H1 (cell line): ENCODE results near the gene JMJD1C. TPM values are rescaled to one million over a fixed set of nuclear protein-coding genes. Genes with fewer than 3 reads are reported as not detected.

Experiments used
- CTCF ChIA-PET: fragments of 300-600 bp; sonication (Branson Sonifier 250); formaldehyde crosslinking; loops from one replicate; lab custom pipeline; 2021; ENCODE audit not compliant: partially characterized antibody; lab: Charles Lee
- POLR2A ChIA-PET: fragments of 300-600 bp; sonication (Branson Sonifier 250); formaldehyde crosslinking; loops from one replicate; lab custom pipeline; 2021; ENCODE audit warnings: inconsistent platforms; ENCODE audit not compliant: partially characterized antibody; lab: Charles Lee
- DNase-seq, 2 experiments: peaks; one replicate each; pipeline versions ENCODE4 v3.0.0 to v3.0.0-alpha.2; 2010 to 2022; ENCODE audit warnings: low spot score in 2 of 2, low read depth in 1 of 2, mixed read lengths in 1 of 2
- FAIRE-seq: peaks from 2 replicates; lab custom pipeline; 2011; peaks lifted over from hg19 to GRCh38; lab: Jason Lieb, UNC
- H2AFZ ChIP-seq: 2 replicates; pipeline ENCODE4 v1.8.1; 2012; ENCODE audit warnings: low read length, inconsistent platforms
- H2AK5ac ChIP-seq: 2 replicates; pipeline ENCODE4 v1.6.1; 2013; ENCODE audit warnings: low read depth, low read length
- H2BK120ac ChIP-seq: replicated peaks from 2 replicates; pipeline ENCODE3; 2013; ENCODE audit warnings: low read depth, low read length, inconsistent platforms
- H2BK12ac ChIP-seq: 2 replicates; pipeline ENCODE4 v1.6.1; 2013; ENCODE audit warnings: low read depth, low read length
- H2BK15ac ChIP-seq: 2 replicates; pipeline ENCODE4 v1.6.1; 2013; ENCODE audit warnings: low read length
- H2BK20ac ChIP-seq: 2 replicates; pipeline ENCODE4 v1.6.1; 2013; ENCODE audit warnings: low read length
- H2BK5ac ChIP-seq: 2 replicates; pipeline ENCODE4 v1.6.1; 2013; ENCODE audit warnings: low read depth, low read length
- H3K14ac ChIP-seq: 2 replicates; pipeline ENCODE4 v1.6.1; 2013; ENCODE audit warnings: inconsistent platforms; ENCODE audit not compliant: insufficient read length
- H3K18ac ChIP-seq: 2 replicates; pipeline ENCODE4 v1.6.1; 2013; ENCODE audit warnings: low read length; ENCODE audit errors: extremely low read depth
- H3K23ac ChIP-seq: 2 replicates; pipeline ENCODE4 v1.6.1; 2013; ENCODE audit warnings: inconsistent platforms; ENCODE audit not compliant: insufficient read length
- H3K23me2 ChIP-seq: 2 replicates; pipeline ENCODE4 v1.6.1; 2013; ENCODE audit warnings: low read depth, low read length
- H3K27ac ChIP-seq: 2 replicates; pipeline ENCODE4 v1.6.1; 2011; ENCODE audit warnings: low read depth, low read length, inconsistent platforms
- H3K27me3 ChIP-seq, 4 experiments: replicated peaks in 1 of 4; 1 replicate in 1 of 4; 2 replicates in 3 of 4; pipeline versions ENCODE4 v1.6.1 to v1.8.1; 2011 to 2013; ENCODE audit warnings: low read length in 3 of 4, mild to moderate bottlenecking in 3 of 4, inconsistent platforms in 2 of 4, mixed read lengths in 2 of 4, moderate library complexity in 1 of 4; ENCODE audit not compliant: control insufficient read depth in 3 of 4, insufficient read depth in 3 of 4; ENCODE audit errors: extremely low read depth in 1 of 4
- H3K36me3 ChIP-seq, 4 experiments: 2 replicates each; pipeline versions ENCODE4 v1.6.1 to v1.8.1; 2011 to 2013; ENCODE audit warnings: mild to moderate bottlenecking in 4 of 4, low read length in 3 of 4, moderate library complexity in 2 of 4, control low read depth in 1 of 4, inconsistent platforms in 1 of 4; ENCODE audit not compliant: insufficient read depth in 4 of 4, control insufficient read depth in 2 of 4
- H3K4ac ChIP-seq: replicated peaks from 2 replicates; pipeline ENCODE3; 2013; ENCODE audit warnings: low read length, low read depth, mixed read lengths, inconsistent platforms; ENCODE audit not compliant: insufficient read length
- H3K4me1 ChIP-seq, 4 experiments: replicated peaks in 1 of 4; 1 replicate in 1 of 4; 2 replicates in 3 of 4; pipeline versions ENCODE4 v1.6.1 to v1.8.1; 2011 to 2013; ENCODE audit warnings: low read length in 3 of 4, inconsistent platforms in 2 of 4, mixed read lengths in 1 of 4; ENCODE audit not compliant: insufficient read depth in 4 of 4, control insufficient read depth in 3 of 4
- H3K4me2 ChIP-seq, 2 experiments: 2 replicates each; pipeline versions ENCODE4 v1.6.1 to v1.8.1; 2011 to 2013; ENCODE audit warnings: low read depth in 2 of 2, low read length in 2 of 2, control low read depth in 1 of 2, inconsistent platforms in 1 of 2, mild to moderate bottlenecking in 1 of 2; ENCODE audit not compliant: insufficient read depth in 1 of 2
- H3K4me3 ChIP-seq, 4 experiments: fragments of 200-600, 300-600 bp in 1 of 4; sonication (generic), shearing (Covaris generic), sonication (Bioruptor Twin) in 1 of 4; 2 replicates each; pipeline versions ENCODE4 v1.5.1 to v1.8.1; 2011 to 2016; ENCODE audit warnings: low read length in 4 of 4, low read depth in 3 of 4, control low read depth in 2 of 4, inconsistent platforms in 2 of 4, mild to moderate bottlenecking in 2 of 4, mixed read lengths in 1 of 4, moderate library complexity in 1 of 4; ENCODE audit not compliant: insufficient read depth in 2 of 4; ENCODE audit errors: extremely low read depth in 1 of 4
- H3K56ac ChIP-seq: replicated peaks from 2 replicates; pipeline ENCODE3; 2013; ENCODE audit warnings: low read depth, mild to moderate bottlenecking, mixed read lengths, low read length, inconsistent platforms; ENCODE audit not compliant: insufficient read length
- H3K79me1 ChIP-seq: 2 replicates; pipeline ENCODE4 v1.6.1; 2013; ENCODE audit warnings: low read depth, low read length, control low read depth
- H3K79me2 ChIP-seq, 2 experiments: 2 replicates each; pipeline versions ENCODE4 v1.6.1 to v1.8.1; 2012 to 2013; ENCODE audit warnings: low read length in 2 of 2, mild to moderate bottlenecking in 2 of 2, inconsistent platforms in 1 of 2; ENCODE audit not compliant: insufficient read depth in 2 of 2, control insufficient read depth in 1 of 2
- H3K9ac ChIP-seq, 4 experiments: replicated peaks in 1 of 4; 1 replicate in 1 of 4; 2 replicates in 3 of 4; pipeline versions ENCODE4 v1.6.1 to v1.8.1; 2011 to 2013; ENCODE audit warnings: low read depth in 3 of 4, low read length in 3 of 4, control low read depth in 2 of 4, mild to moderate bottlenecking in 2 of 4, moderate library complexity in 2 of 4, inconsistent platforms in 1 of 4; ENCODE audit errors: extremely low read depth in 1 of 4
- H3K9me3 ChIP-seq, 2 experiments: 2 replicates each; pipeline versions ENCODE4 v1.6.1 to v1.8.1; 2012 to 2013; ENCODE audit warnings: mild to moderate bottlenecking in 2 of 2, moderate library complexity in 2 of 2, control low read depth in 1 of 2, inconsistent platforms in 1 of 2, low read depth in 1 of 2, low read length in 1 of 2, mixed read lengths in 1 of 2; ENCODE audit not compliant: insufficient read depth in 2 of 2
- H4K20me1 ChIP-seq, 2 experiments: replicated peaks in 1 of 2; 2 replicates each; pipeline versions ENCODE3 to v1.8.1; 2011 to 2013; ENCODE audit warnings: inconsistent platforms in 2 of 2, low read length in 2 of 2, mild to moderate bottlenecking in 1 of 2; ENCODE audit not compliant: insufficient read depth in 2 of 2, control insufficient read depth in 1 of 2
- H4K5ac ChIP-seq: 2 replicates; pipeline ENCODE4 v1.6.1; 2013; ENCODE audit warnings: low read length, low read depth, mixed read lengths, inconsistent platforms; ENCODE audit not compliant: insufficient read length
- H4K8ac ChIP-seq: 2 replicates; pipeline ENCODE4 v1.8.0; 2013; ENCODE audit warnings: mild to moderate bottlenecking, moderate library complexity, low read length, inconsistent platforms; ENCODE audit not compliant: insufficient read depth; ENCODE audit errors: extremely low read depth
- H4K91ac ChIP-seq: replicated peaks from 2 replicates; pipeline ENCODE3; 2013; ENCODE audit warnings: low read length, mixed read lengths, inconsistent platforms; ENCODE audit not compliant: insufficient read length
- CBX5 ChIP-seq: fragments of 300-800, 300-1000 bp; sonication (generic); IDR thresholded peaks from 2 replicates; pipeline ENCODE4 v1.7.1; 2016; ENCODE audit warnings: antibody characterized with exemption, low read length, low read depth
- CEBPB ChIP-seq: IDR thresholded peaks from 2 replicates; pipeline ENCODE4 v1.6.1; 2012; ENCODE audit warnings: low read depth, low read length
- CHD1 ChIP-seq: IDR thresholded peaks from 2 replicates; pipeline ENCODE4 v1.6.1; 2012; ENCODE audit warnings: low read depth, low read length, improper control_type of control experiment
- HDAC2 ChIP-seq, 2 experiments: fragments of 300-600 bp in 1 of 2; sonication (generic) in 1 of 2; IDR thresholded peaks; 2 replicates each; pipeline ENCODE4 v1.6.1; 2011 to 2012; ENCODE audit warnings: low read depth in 2 of 2, low read length in 2 of 2, mild to moderate bottlenecking in 2 of 2, moderate library complexity in 2 of 2, borderline replicate concordance in 1 of 2, inconsistent platforms in 1 of 2
- PHF8 ChIP-seq: fragments of 200-600 bp; sonication (generic); conservative IDR thresholded peaks from 2 replicates; pipeline ENCODE4 v1.7.1; 2012; ENCODE audit warnings: low read depth, mild to moderate bottlenecking, inconsistent platforms, low read length, moderate library complexity
- POLR2A ChIP-seq, 2 experiments: IDR thresholded peaks; 1 replicate in 1 of 2; 2 replicates in 1 of 2; pipeline ENCODE4 v1.6.1; 2011; ENCODE audit warnings: low read depth in 2 of 2, low read length in 2 of 2, mild to moderate bottlenecking in 2 of 2; ENCODE audit errors: control extremely low read depth in 1 of 2
- POU5F1 ChIP-seq: IDR thresholded peaks from 2 replicates; pipeline ENCODE4 v1.6.1; 2011; ENCODE audit warnings: low read depth, mild to moderate bottlenecking, low read length, moderate library complexity
- RAD21 ChIP-seq, 2 experiments: IDR thresholded peaks in 1 of 2; conservative IDR thresholded peaks in 1 of 2; 2 replicates each; pipeline ENCODE4 v1.6.1; 2011; ENCODE audit warnings: low read depth in 2 of 2, low read length in 2 of 2, improper control_type of control experiment in 1 of 2, inconsistent platforms in 1 of 2, mild to moderate bottlenecking in 1 of 2, moderate library complexity in 1 of 2
- RBBP5 ChIP-seq: IDR thresholded peaks from 2 replicates; pipeline ENCODE4 v1.7.1; 2012; ENCODE audit warnings: low read depth, mild to moderate bottlenecking, inconsistent platforms, low read length, moderate library complexity, borderline replicate concordance
- SP1 ChIP-seq: IDR thresholded peaks from 2 replicates; pipeline ENCODE4 v1.6.1; 2011; ENCODE audit warnings: low read depth, low read length
- TEAD4 ChIP-seq: IDR thresholded peaks from 2 replicates; pipeline ENCODE4 v1.6.1; 2012; ENCODE audit warnings: low read depth, low read length, inconsistent platforms, mixed read lengths
- WGBS, 2 experiments: shearing (Covaris generic) in 1 of 2; methylation state at CpG; one replicate each; pipeline versions ENCODE4 v1.1.6 to v1.1.7; 2013 to 2015; ENCODE audit warnings: low lambda C conversion rate in 2 of 2, mixed read lengths in 2 of 2, inconsistent platforms in 1 of 2, low coverage in 1 of 2, missing lambda C conversion rate in 1 of 2; ENCODE audit not compliant: insufficient replicate concordance in 2 of 2, insufficient coverage in 1 of 2, insufficient read length in 1 of 2; ENCODE audit errors: extremely low coverage in 1 of 2, missing lambda C conversion rate in 1 of 2; 5-methylcytosine and 5-hydroxymethylcytosine counted together
- polyA plus RNA-seq, 7 experiments: library from polyadenylated mRNA; depleted of rRNA in 3 of 7; stranded (reverse) in 5 of 7; unstranded in 2 of 7; fragments of >200 nt in 5 of 7; fragments of 200-250 nt in 2 of 7; gene quantifications; 1 replicate in 5 of 7; 2 replicates in 1 of 7; 4 replicates in 1 of 7; pipeline versions ENCODE4 v1.2.1 to v1.2.3, GENCODE V29; 2011 to 2013; ENCODE audit warnings: missing spikeins in 2 of 7, mixed read lengths in 2 of 7
- total RNA-seq: library from RNA; stranded (reverse); fragmentation: NEBNext Ultra II Directional; extraction: Animal tissue kit (Norgen Biotek cat#: 25700); gene quantifications from 2 replicates; pipeline ENCODE4 v1.2.1, GENCODE V29; 2021

The JMJD1C gene
- total and polyA plus RNA-seq, 2 of the 8 experiments (the other 6 are each of a cell fraction or from before 2014, with no cell fraction given), result 54.5 to 210 TPM

DNA sequence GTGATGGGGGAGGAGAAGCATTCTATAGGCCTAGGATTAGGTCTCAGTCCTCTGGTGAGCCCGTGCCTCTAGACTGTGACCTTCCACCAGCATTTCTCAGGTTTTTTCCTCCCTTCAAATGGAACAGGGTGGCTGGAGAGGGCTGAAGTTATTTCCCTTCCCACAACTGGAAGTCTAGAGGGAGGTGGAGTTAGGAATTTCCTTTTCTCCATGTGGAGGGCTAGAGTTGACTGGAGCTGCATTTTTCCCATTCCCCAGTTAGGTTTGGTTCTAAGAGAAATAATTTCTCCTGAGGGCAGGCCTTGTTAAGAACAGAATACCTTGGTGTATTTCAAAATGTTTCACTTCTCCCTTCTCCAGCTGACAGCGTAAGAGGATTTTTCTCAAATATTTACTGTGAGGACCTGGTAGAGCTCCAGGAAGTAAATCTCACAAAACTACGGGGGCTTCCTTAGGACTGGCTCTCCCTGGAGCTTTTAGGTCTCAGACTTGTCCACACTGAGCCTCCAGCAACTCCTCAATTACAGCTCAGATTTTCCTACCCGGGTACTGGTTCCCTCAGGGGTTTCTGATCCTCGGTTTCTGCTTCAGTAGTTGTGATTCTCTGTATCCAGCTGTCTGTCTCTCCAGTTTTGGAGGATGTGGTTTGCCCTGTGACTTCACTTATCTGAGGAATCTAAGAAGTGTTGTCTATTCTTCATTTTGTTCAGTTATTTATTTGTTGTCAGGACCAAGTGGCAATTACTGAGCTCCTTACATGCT is 49.4 kb upstream of the JMJD1C start:
- peak in 1 of 2 experiments; percentile 59 for DNase-seq
- Histone ChIP-seq H3K18ac (no peak overlapping the region; the same call in 1 of the 2 replicates), H3K4me2 (peak overlapping the region; percentile 48 to 57), H3K4ac (peak overlapping the region; percentile 27), H2BK5ac (peak overlapping the region; percentile 73), H3K27me3 (no peaks in the 10 kb centered on the region), H4K91ac (peak overlapping the region; percentile 61), H4K5ac (peak overlapping the region; percentile 26), H3K14ac (no peak overlapping the region), H3K79me1 (no peaks in the 10 kb centered on the region), H3K9me3 (no peaks in the 10 kb centered on the region; a peak in 1 of 4 replicates), H3K4me1 (peaks cover 2 to 17% (median 14%) of the 10 kb centered on the region in 4 experiments; a peak in 6 of 7 replicates), H4K20me1 (no peaks in the 10 kb centered on the region), H3K9ac (peak overlapping the region in 2 of 4 experiments; percentile 7 to 37; a peak in 1 of 7 replicates), H2BK120ac (peak overlapping the region; percentile 65), H2BK12ac (peak overlapping the region; percentile 71; the same call in 1 of the 2 replicates), H3K56ac (no peak overlapping the region), H2AK5ac (no peak overlapping the region), H3K23me2 (no peaks in the 10 kb centered on the region; the same call in 1 of the 2 replicates), H2AFZ (no peak overlapping the region), H3K4me3 (peak overlapping the region in 1 of 4 experiments; percentile 43; a peak in 3 of 8 replicates), H3K36me3 (no peaks in the 10 kb centered on the region), H3K23ac (no peak overlapping the region), H3K79me2 (peaks cover 11 to 86% of the 10 kb centered on the region in 2 experiments), H2BK20ac (no peak overlapping the region), H2BK15ac (no peak overlapping the region), H4K8ac (no peak overlapping the region), H3K27ac (peak overlapping the region; percentile 88)
- POLR2A ChIA-PET, result interaction anchor here (0.6 to 5.4 kb wide), 14 partner anchors 11 to 246 kb away, joined by 3 to 49 read pairs (median 4); partner anchors contain the start of gene JMJD1C
- peak; percentile 82 for FAIRE-seq
- 21% methylated on average over 5 of the region's 5 CpGs; no CpG with 5 or more reads in 1 of the 2 experiments for WGBS, 2 experiments
- CTCF ChIA-PET, result interaction anchor here (0.6 to 2.9 kb wide), 7 partner anchors 11 to 763 kb away, joined by 3 to 10 read pairs (median 3); no protein-coding TSS in a partner anchor
- TF ChIP-seq HDAC2 (IDR thresholded peaks at IDR 0.05; ENCODE audit: borderline replicate concordance in 1 of 2, low read depth in 2 of 2, low read length in 2 of 2), result peak in 1 of 2 experiments; percentile 75; a peak in 1 of 4 replicates
- no peak for TF ChIP-seq CBX5
- TF ChIP-seq CEBPB, result no peak
- TF ChIP-seq RAD21 (IDR thresholded peaks at IDR 0.05 in 1 of 2, conservative IDR thresholded peaks at IDR 0.05 in 1 of 2; ENCODE audit: low read depth in 2 of 2, low read length in 2 of 2), result 0 out of 4 replicates have a peak, but pooled peaks of 1 of the 2 experiments have one; percentile 13
- TF ChIP-seq POU5F1, result no peak
- peak; percentile 53; the same call in 1 of the 2 replicates for TF ChIP-seq SP1
- TF ChIP-seq PHF8, result no peak
- TF ChIP-seq POLR2A (IDR thresholded peaks at IDR 0.05; ENCODE audit: control extremely low read depth in 1 of 2, low read depth in 2 of 2, low read length in 2 of 2), result peak in 1 of 2 experiments; percentile 28; a peak in 1 of 3 replicates
- no peak for TF ChIP-seq RBBP5
- no peak; the same call in 1 of the 2 replicates for TF ChIP-seq CHD1
- peak; percentile 92 for TF ChIP-seq TEAD4
